Loucy (cell line): Measurements from ENCODE around the gene PRKX.

Experiments
- H2AFZ ChIP-seq: fragments of 200-600 bp; sonication (generic); 2 replicates; pipeline ENCODE4 v1.6.0; 2016; ENCODE audit warnings: antibody characterized with exemption, mild to moderate bottlenecking, low read length, moderate library complexity
- H3F3A ChIP-seq: fragments of 200-600 bp; 2 replicates; pipeline ENCODE4 v1.6.0; 2016; ENCODE audit warnings: antibody characterized with exemption, low read depth, mild to moderate bottlenecking
- H3K27me3 ChIP-seq: fragments of 200-600 bp; sonication (generic); 2 replicates; pipeline ENCODE4 v1.6.1; 2014; ENCODE audit warnings: low read length, mild to moderate bottlenecking; ENCODE audit not compliant: insufficient read depth, poor library complexity, severe bottlenecking
- H3K36me3 ChIP-seq: fragments of 200-600 bp; sonication (generic); 2 replicates; pipeline ENCODE4 v1.6.1; 2016; ENCODE audit warnings: low read length; ENCODE audit not compliant: insufficient read depth
- H3K4me1 ChIP-seq: fragments of 200-600 bp; sonication (generic); 2 replicates; pipeline ENCODE4 v1.5.1; 2014; ENCODE audit warnings: low read length, mild to moderate bottlenecking; ENCODE audit not compliant: insufficient read depth, poor library complexity, severe bottlenecking
- H3K4me2 ChIP-seq: fragments of 200-600 bp; sonication (generic); 2 replicates; pipeline ENCODE4 v1.6.0; 2014; ENCODE audit warnings: antibody characterized with exemption, low read length, low read depth, mild to moderate bottlenecking; ENCODE audit not compliant: poor library complexity, severe bottlenecking
- H3K4me3 ChIP-seq: fragments of 200-600 bp; sonication (generic); 2 replicates; pipeline ENCODE4 v1.5.1; 2014; ENCODE audit warnings: low read length, mild to moderate bottlenecking, mixed read lengths; ENCODE audit not compliant: poor library complexity, severe bottlenecking
- H3K79me2 ChIP-seq: fragments of 200-600 bp; sonication (generic); 2 replicates; pipeline ENCODE4 v1.6.1; 2014; ENCODE audit warnings: low read length; ENCODE audit not compliant: insufficient read depth
- H3K9ac ChIP-seq: fragments of 200-600 bp; sonication (generic); 2 replicates; pipeline ENCODE4 v1.6.0; 2014; ENCODE audit warnings: mild to moderate bottlenecking, low read depth, low read length, moderate library complexity; ENCODE audit not compliant: poor library complexity, severe bottlenecking
- H3K9me2 ChIP-seq: fragments of 200-600 bp; sonication (generic); replicated peaks from 2 replicates; pipeline ENCODE4 v1.6.1; 2016; ENCODE audit warnings: low read depth, low read length, mixed read lengths
- H3K9me3 ChIP-seq: fragments of 200-600 bp; sonication (generic); 2 replicates; pipeline ENCODE4 v1.6.1; 2014; ENCODE audit warnings: mild to moderate bottlenecking, antibody characterized with exemption, low read length, low read depth; ENCODE audit not compliant: insufficient read depth
- H4K20me1 ChIP-seq: fragments of 200-600 bp; sonication (generic); 2 replicates; pipeline ENCODE4 v1.6.0; 2014; ENCODE audit warnings: antibody characterized with exemption, low read length, mild to moderate bottlenecking; ENCODE audit not compliant: insufficient read depth, poor library complexity, severe bottlenecking
- CTCF ChIP-seq: fragments of 200-600 bp; sonication (generic); conservative IDR thresholded peaks from 2 replicates; pipeline ENCODE4 v1.5.1; 2014; ENCODE audit warnings: mild to moderate bottlenecking, antibody characterized with exemption, low read length
- EZH2phosphoT487 ChIP-seq: fragments of 200-600 bp; IDR thresholded peaks from 2 replicates; pipeline ENCODE4 v1.6.1; 2018; ENCODE audit warnings: antibody characterized with exemption, mild to moderate bottlenecking, moderate library complexity, borderline replicate concordance

PRKX gene

GRCh38 chrX:3713937-3714434 lies 537 bp upstream of the PRKX start:
- peaks cover 13% of the 10 kb centered on the region for H4K20me1 ChIP-seq
- no peaks in the 10 kb centered on the region for H3K9me2 ChIP-seq
- peaks cover 8% of the 10 kb centered on the region for H3K4me1 ChIP-seq
- H3K9me3 ChIP-seq = no peaks in the 10 kb centered on the region
- H3K79me2 ChIP-seq = peaks cover 36% of the 10 kb centered on the region
- no peaks in the 10 kb centered on the region for H3F3A ChIP-seq
- peak overlapping the region; percentile 73; the same call in 1 of the 2 replicates for H2AFZ ChIP-seq
- H3K27me3 ChIP-seq = no peaks in the 10 kb centered on the region
- H3K36me3 ChIP-seq = no peaks in the 10 kb centered on the region
- peak overlapping the region; percentile 64 for H3K9ac ChIP-seq
- H3K4me3 ChIP-seq = peak overlapping the region; percentile 79
- TF ChIP-seq EZH2phosphoT487 = no peak
- TF ChIP-seq CTCF = no peak
- H3K4me2 ChIP-seq = peak overlapping the region; percentile 66

GRCh38 chrX:3712870-3713224 lies 602 bp downstream of the PRKX start:
- Histone ChIP-seq H3K79me2 (peaks cover 43% of the 10 kb centered on the region), H3K9ac (peak overlapping the region; percentile 86), H2AFZ (peak overlapping the region; percentile 26; the same call in 1 of the 2 replicates), H4K20me1 (peaks cover 13% of the 10 kb centered on the region), H3K4me3 (peak overlapping the region; percentile 79), H3K36me3 (no peaks in the 10 kb centered on the region), H3F3A (no peaks in the 10 kb centered on the region), H3K4me1 (peaks cover 8% of the 10 kb centered on the region), H3K27me3 (no peaks in the 10 kb centered on the region), H3K9me3 (no peaks in the 10 kb centered on the region), H3K9me2 (no peaks in the 10 kb centered on the region), H3K4me2 (peak overlapping the region; percentile 85)
- no peak for TF ChIP-seq CTCF
- no peak for TF ChIP-seq EZH2phosphoT487

GRCh38 chrX:3712051-3712869 lies 1.2 kb downstream of the PRKX start:
- H3K79me2 ChIP-seq = peaks cover 44% of the 10 kb centered on the region
- peaks cover 13% of the 10 kb centered on the region for H4K20me1 ChIP-seq
- no peaks in the 10 kb centered on the region for H3K9me3 ChIP-seq
- H3K36me3 ChIP-seq = no peaks in the 10 kb centered on the region
- H2AFZ ChIP-seq = no peak overlapping the region; the same call in 1 of the 2 replicates
- no peaks in the 10 kb centered on the region for H3K9me2 ChIP-seq
- TF ChIP-seq CTCF = no peak
- no peak for TF ChIP-seq EZH2phosphoT487
- H3K4me3 ChIP-seq = peak overlapping the region; percentile 79
- H3K4me2 ChIP-seq = peak overlapping the region; percentile 85
- H3K27me3 ChIP-seq = no peaks in the 10 kb centered on the region
- peak overlapping the region; percentile 86 for H3K9ac ChIP-seq
- peaks cover 8% of the 10 kb centered on the region for H3K4me1 ChIP-seq
- H3F3A ChIP-seq = no peaks in the 10 kb centered on the region
